Chondrocyte (in vitro differentiated cells): ENCODE results near the gene CWC15. TPM values are rescaled to one million over a fixed set of nuclear protein-coding genes. Genes with fewer than 3 reads are reported as not detected.

Source experiments
- DNase-seq: peaks from one replicate; pipeline ENCODE4 v3.0.0; 2021; ENCODE audit warnings: mixed read lengths, low spot score
- H3K27ac Mint-ChIP-seq: one replicate; pipeline ENCODE4 v1.8.0; 2021; ENCODE audit warnings: mild to moderate bottlenecking, moderate library complexity, mixed read lengths; ENCODE audit not compliant: unreplicated experiment
- H3K27me3 Mint-ChIP-seq: 2 replicates; pipeline ENCODE4 v1.8.0; 2021; ENCODE audit warnings: low read depth, mixed read lengths
- H3K36me3 Mint-ChIP-seq: 2 replicates; pipeline ENCODE4 v1.8.0; 2021; ENCODE audit warnings: low read depth, mixed read lengths
- H3K4me1 Mint-ChIP-seq: 2 replicates; pipeline ENCODE4 v1.8.0; 2021; ENCODE audit warnings: low read depth, mild to moderate bottlenecking, mixed read lengths
- H3K4me3 Mint-ChIP-seq: one replicate; pipeline ENCODE4 v1.8.0; 2021; ENCODE audit warnings: mild to moderate bottlenecking, moderate library complexity, mixed read lengths; ENCODE audit not compliant: unreplicated experiment
- H3K9me3 Mint-ChIP-seq: 2 replicates; pipeline ENCODE4 v1.8.0; 2021; ENCODE audit warnings: low read depth, mixed read lengths
- CTCF ChIP-seq: fragments of 200-600 bp; sonication (generic); IDR thresholded peaks from 2 replicates; pipeline ENCODE4 v1.5.0; 2021; ENCODE audit warnings: antibody characterized with exemption, mild to moderate bottlenecking, moderate library complexity
- total RNA-seq: library from RNA; stranded (reverse); gene quantifications from 3 replicates; pipeline ENCODE4 v1.2.1, GENCODE V29; 2021

The CWC15 gene
- total RNA-seq, 1 donor from 2014 or later = 42.0 TPM

DNA sequence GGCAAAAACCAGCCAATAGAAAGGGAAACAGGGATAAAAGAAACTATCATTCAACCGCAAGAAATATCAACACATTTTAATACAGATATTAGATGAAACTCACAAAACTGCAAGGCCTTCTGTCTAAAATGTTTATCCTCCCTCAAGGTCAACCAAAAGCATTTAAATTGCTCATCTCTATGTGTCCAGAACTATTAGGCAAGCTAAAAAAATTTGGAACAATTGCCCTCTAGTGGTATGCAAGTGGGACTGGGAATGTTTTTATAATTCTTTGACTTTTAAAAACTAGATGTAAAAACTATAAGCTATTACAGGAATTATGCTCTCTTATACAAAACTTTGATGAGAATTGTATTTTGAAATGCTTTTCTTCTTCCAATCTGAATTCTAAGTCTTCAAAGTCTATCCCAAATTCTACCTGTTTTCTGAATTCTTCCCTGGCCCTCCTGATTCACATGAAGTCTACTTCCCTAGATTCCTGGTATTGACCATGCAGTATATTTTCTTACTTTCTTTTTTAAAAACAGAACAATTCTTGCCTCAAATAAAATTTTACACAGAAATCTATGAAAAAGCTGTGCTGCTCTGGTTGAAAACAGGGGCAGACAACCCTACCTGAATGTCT, 4.9 kb downstream of the CWC15 start:
- no peak overlapping the region for H3K4me3 Mint-ChIP-seq
- H3K27ac Mint-ChIP-seq = no peak overlapping the region
- H3K4me1 Mint-ChIP-seq = peaks cover 20% of the 10 kb centered on the region
- peaks cover 41% of the 10 kb centered on the region for H3K36me3 Mint-ChIP-seq
- no peaks in the 10 kb centered on the region for H3K9me3 Mint-ChIP-seq
- TF ChIP-seq CTCF = peak; percentile 88
- DNase-seq = no peak
- no peaks in the 10 kb centered on the region for H3K27me3 Mint-ChIP-seq

DNA sequence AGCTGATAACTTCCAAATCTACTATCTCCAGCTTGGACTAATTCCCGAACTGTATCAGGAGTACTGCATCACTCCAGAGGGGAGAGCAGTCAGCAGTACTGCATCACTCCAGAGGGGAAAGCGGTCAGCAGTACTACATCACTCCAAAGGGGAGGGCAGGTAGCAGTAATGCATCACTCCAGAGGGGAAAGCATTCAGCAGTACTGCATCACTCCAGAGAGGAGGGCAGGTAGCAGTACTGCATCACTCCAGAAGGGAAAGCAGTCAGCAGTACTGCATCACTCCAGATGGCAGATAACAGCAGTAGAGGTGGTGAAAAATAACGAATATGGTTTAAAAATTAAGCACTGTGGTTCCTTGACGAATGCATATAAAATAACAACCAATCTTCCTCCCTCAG, 8.4 kb downstream of the CWC15 start:
- Mint-ChIP-seq H3K36me3 (peaks cover 45% of the 10 kb centered on the region), H3K4me3 (no peak overlapping the region), H3K27ac (no peak overlapping the region), H3K27me3 (no peaks in the 10 kb centered on the region), H3K4me1 (peaks cover 5% of the 10 kb centered on the region), H3K9me3 (no peaks in the 10 kb centered on the region)
- TF ChIP-seq CTCF = no peak
- no peak for DNase-seq

DNA sequence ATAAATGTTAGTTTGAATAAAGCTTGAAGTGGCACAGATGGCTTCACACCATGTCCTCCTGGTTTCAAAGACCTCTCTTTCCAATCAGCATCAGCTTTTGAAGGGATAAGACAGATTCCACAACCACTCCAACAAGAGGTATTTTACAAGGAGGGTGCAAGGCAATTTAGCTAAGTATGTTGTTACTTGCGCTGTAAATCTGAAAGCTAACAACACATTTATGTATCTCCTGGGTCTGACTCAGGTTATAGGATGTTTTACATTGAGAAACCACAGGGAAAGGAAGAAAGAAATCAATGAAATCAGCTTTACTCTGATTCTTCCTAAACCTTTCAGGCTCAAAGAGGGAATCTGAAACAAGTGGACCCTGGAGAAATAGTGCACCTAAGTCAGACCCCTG, 12.1 kb downstream of the CWC15 start:
- peaks cover 23% of the 10 kb centered on the region for H3K36me3 Mint-ChIP-seq
- no peaks in the 10 kb centered on the region for H3K9me3 Mint-ChIP-seq
- no peak for TF ChIP-seq CTCF
- no peaks in the 10 kb centered on the region for H3K27me3 Mint-ChIP-seq
- peaks cover 6% of the 10 kb centered on the region for H3K4me1 Mint-ChIP-seq
- no peak overlapping the region for H3K27ac Mint-ChIP-seq
- DNase-seq = no peak
- H3K4me3 Mint-ChIP-seq = no peak overlapping the region

DNA sequence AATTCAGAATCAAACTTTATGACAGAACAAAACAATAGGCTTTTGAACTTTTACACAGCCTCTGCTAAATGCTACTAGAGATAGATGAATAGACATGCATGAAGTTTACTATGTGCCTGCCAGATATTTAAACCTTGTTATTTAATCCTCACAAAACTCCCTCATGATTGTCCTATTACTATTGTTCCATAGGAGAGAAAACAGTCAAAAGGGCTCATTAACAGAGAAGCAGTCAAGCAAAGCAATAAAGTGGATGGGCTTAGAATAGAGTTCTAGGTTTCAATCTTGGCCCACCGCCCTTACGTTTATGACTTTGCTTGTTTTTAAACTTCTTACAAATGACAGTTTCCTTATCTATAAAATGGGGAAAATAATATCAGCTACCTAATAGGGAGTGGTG, 12.9 kb downstream of the CWC15 start:
- H3K36me3 Mint-ChIP-seq = peaks cover 17% of the 10 kb centered on the region
- no peak overlapping the region for H3K27ac Mint-ChIP-seq
- no peak for TF ChIP-seq CTCF
- no peaks in the 10 kb centered on the region for H3K9me3 Mint-ChIP-seq
- no peak overlapping the region for H3K4me3 Mint-ChIP-seq
- H3K4me1 Mint-ChIP-seq = peaks cover 6% of the 10 kb centered on the region
- DNase-seq = no peak
- H3K27me3 Mint-ChIP-seq = no peaks in the 10 kb centered on the region

DNA sequence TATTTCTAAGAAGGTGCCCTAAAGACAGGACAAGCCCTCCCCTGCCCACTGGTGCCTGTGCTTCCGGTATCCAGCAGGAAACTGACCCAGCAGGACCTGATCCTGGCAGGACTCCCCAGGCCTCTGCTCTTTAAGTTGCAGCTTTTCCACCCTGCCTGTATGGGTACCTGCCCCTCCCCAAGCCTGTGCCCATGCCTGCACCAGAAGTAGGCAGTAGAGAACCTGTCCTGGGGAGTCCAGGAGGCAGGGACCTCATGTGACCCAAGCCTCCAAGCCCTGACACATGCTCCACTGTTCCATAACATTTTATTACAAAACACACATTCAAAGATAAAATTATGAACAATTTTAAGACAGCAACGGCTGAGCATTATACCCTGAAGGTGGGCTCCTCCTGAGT, 14.2 kb downstream of the CWC15 start:
- H3K4me1 Mint-ChIP-seq = peaks cover 6% of the 10 kb centered on the region
- no peak for TF ChIP-seq CTCF
- H3K27ac Mint-ChIP-seq = peak overlapping the region; percentile 80
- H3K36me3 Mint-ChIP-seq = peaks cover 9% of the 10 kb centered on the region
- no peak overlapping the region for H3K4me3 Mint-ChIP-seq
- H3K27me3 Mint-ChIP-seq = no peaks in the 10 kb centered on the region
- no peak for DNase-seq
- peaks cover 3% of the 10 kb centered on the region for H3K9me3 Mint-ChIP-seq
